Measurements from ENCODE around the gene GANC. TPM values are rescaled to one million over a fixed set of nuclear protein-coding genes. Genes with fewer than 3 reads are reported as not detected.

Gene GANC
- 10 to 100 TPM; 38.9 to 42.3 TPM for total RNA-seq

GRCh38 chr15:42272939-42273899, at the start of gene GANC, which contains the start of gene TMEM87A:
GANC (plus strand) TSS chr15:42273201; CDS start chr15:42274482, 1,281 bp downstream.
TMEM87A (minus strand) TSS chr15:42273433; CDS start chr15:42273398, 35 bp downstream.

GRCh38 chr15:42359249-42359648, 86.2 kb downstream of the GANC start, which contains the start of gene CAPN3:
CAPN3 (plus strand) TSS chr15:42359501; CDS start chr15:42359806, 305 bp downstream.

Other genes with a start within 250 kb of the GANC start
- not detected for gene PLA2G4D, start 178.6 kb upstream of the GANC start, total RNA-seq
- gene PLA2G4F, start 116.6 kb upstream of the GANC start, total RNA-seq = not detected
- gene VPS39, start 64.9 kb upstream of the GANC start, total RNA-seq = 10 to 100 TPM; 51.6 to 53.7 TPM
- gene TMEM87A, start 232 bp downstream of the GANC start, total RNA-seq = 10 to 100 TPM; 83.3 to 94.3 TPM
- 100 to 1,000 TPM; 430 to 720 TPM for gene CAPN3, start 86.3 kb downstream of the GANC start, total RNA-seq
- 100 to 1,000 TPM; 174 to 229 TPM for gene ZNF106, start 217.9 kb downstream of the GANC start, total RNA-seq
- gene SNAP23, start 222.4 kb downstream of the GANC start, total RNA-seq = 100 to 1,000 TPM in 1 of 2 donors, 10 to 100 TPM in 1; 94.3 to 103 TPM